Kidney glomerular epithelial cell (primary cell): ENCODE results near the gene CCSER1.
"Not testable (repeated sequence)": the region's sequence is repeated elsewhere in the genome, so short reads cannot be mapped to it uniquely, and the experiment has no call there.

Source experiments
- DNase-seq: peaks from one replicate; lab custom pipeline; 2025; lab: John Stamatoyannopoulos, UW

The CCSER1 gene

DNA sequence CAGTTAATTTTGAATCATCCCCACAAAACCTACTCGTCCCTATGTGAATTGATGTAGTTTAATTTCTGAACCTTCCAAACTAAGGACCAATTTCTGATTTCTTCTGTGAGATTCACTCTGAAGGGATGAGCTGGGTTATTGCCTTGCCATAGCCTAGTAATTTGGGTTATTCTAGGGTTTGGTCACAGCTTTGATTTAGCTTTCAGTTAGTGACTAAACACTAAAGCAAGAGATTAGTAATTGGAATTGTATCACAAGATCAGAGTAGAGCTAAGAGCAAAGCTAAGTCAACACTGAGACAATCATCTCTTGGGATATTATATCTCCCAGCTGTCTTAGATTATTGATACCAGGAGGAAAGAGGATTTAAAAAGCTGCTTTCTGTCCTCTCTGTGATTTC lies 588.0 kb downstream of the CCSER1 start:
- no peak for DNase-seq

DNA sequence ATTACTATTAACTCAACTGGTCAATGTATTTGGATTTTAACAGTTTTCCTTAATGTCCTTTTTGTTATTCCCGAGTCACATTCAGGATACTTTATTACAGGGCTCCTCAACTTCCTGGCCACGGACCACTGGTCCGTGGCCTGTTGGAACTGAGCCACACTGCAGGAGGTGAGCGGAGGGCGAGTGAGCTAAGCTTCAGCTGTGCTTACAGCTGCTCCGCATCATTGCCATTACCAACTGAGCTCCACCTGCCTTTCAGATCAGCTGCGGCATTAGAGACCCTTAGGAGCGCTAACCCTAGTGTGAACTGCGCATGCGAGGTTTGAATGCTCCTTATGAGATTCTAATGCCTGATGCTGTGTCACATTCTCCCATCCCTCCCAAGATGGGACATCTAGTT lies 591.7 kb downstream of the CCSER1 start:
- peak; percentile 69 for DNase-seq

DNA sequence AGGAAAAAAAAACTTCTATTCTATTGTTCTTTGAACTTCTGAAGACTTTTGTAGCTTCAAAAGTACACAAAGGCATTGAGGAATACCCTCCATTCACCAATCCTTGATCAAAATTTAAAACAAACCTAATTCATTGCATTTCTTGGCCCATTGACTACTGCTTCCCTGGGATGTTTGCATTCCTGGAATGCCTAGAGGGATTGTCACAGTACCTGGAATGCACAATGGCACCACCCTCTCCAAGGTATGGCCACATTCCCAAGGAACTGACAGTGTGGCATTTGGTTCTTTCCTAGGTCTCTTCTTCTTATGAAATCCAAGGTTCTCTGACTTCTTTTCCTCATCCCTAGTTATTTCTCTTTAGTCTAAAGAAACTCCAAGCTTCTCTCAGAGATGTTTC lies 600.7 kb downstream of the CCSER1 start:
- DNase-seq, result peak; percentile 72

DNA sequence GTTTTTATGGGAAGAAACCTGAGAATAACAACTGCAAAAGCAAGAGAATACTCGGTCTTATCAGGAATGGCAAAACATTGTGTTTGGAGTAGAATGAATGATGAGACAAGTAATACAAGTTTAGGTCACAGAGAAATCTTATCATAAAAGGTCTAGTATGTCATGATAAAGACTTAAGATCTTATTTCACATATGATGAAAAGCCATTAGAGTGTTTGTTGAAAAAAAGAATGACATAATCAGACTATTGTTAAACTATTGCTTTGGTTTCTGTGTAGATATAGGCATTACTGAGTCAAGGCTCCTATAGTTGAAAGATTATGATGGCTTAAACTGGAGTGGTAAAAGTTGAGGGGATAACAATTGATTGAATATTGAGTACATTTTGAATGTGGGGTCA lies 603.6 kb downstream of the CCSER1 start:
- DNase-seq, result no peak

DNA sequence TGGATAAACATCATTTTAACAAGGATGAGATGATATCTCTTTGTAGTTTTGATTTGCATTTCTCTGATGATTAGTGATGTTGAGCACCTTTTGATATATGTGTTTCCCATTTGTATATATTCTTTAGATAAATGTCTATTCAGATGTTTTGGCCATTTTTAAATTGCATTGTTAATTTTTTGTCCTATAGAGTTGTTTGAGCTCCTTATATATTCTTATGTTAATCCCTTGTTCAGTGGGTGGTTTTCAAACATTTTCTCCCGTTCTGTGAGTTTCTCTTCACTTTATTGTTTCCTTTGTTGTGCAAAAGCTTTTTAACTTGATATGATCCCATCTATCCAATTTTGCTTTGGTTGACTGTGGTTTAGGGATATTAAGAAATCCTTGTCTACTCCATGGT lies 606.0 kb downstream of the CCSER1 start:
- no peak for DNase-seq

DNA sequence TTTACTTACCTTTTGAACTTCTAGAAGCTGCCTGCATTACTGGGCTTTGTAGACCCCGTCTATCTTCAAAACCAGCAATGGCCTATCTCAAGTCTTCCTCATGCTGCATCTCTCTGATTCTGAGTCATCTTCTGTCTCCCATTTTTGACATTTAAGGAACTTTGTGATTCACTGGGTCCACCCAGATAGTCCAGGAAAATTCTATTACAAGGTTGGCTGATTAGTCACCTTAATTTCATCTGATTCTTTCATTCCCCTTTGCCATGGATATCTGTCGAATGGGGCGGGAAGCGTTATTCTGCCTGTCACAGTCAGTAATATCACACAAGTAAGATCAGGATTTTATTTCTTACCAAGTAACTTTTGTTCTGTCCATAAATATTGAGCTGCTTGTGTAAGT lies 618.0 kb downstream of the CCSER1 start:
- DNase-seq, result no peak

DNA sequence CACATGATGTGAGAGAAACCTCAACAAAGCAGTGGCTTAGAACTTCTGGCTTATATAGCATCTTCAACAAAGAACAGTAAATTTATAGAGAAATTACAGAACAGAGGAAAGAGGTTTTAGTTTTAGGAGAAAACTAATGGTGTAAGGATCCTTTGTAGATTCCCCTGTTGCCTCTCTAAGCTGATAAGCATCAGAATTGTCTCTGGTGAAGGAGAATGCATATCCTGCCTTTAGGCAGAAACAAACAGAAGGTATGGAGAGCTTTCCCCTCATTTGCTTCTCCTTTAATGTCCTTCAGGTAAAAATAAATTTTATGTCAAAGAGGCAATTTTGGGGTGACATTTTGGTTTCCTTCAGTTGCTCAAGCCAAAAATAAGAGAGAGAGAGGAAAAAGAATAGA lies 625.9 kb downstream of the CCSER1 start:
- DNase-seq, result no peak

DNA sequence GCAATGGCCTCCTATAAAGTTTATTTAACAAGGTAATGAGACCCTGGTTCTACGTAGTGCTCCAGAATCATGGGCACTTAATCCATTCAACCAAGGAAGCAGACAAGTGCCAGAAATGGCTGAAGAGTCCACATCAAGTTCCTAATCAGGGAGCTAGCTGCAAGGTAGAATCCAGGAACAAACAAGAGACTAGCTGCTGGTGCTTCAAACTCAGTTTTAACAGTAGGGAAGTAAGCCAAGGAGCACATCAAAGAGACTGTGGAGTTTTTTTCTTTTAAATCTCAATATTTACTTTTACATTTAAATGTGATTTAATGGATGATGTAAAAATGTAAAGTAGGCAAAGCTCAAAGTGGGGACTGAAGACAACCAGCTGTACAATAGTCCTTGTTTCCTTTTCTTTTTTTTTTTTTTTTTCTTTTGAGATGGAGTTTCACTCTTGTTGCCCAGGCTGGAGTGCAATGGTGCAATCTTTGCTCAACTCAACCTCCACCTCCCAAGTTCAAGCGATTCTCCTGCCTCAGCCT lies 630.4 kb downstream of the CCSER1 start:
- no peak for DNase-seq

DNA sequence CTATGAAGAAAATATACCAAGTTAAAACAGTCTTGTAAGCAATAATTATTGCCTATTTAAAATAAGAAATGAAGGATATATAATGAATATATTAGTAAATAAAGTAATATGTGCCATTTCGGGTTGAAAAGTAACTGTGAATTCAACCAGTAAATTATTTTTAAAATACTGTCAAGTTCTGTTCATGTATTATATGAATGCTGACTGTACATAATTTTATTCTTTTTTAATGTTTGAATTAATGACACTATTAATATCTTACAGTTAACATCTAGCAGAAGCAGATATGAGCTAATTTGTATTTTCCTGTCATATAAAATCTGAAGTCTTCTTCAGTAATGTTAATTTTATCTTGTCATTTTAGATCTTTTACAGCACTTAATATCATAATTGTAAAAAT lies 632.9 kb downstream of the CCSER1 start:
- no peak for DNase-seq

DNA sequence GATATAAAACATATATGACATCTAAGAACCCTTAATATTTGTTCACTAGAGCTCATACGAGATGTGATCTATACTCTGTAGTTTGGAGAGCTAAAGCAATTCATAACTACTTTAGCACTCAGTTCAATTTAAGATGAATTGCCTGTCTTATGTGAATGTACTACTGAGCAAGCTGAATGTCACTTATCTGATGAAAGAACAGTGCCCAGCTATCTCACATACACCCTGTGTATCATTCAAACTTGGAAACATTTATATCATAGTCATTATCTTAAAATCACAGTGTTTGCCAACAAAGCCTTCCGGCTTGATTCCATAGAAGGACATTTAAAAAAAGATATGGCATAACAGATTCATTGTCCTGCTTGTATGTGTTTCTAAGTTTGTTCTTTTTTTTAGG lies 639.6 kb downstream of the CCSER1 start:
- no peak for DNase-seq

DNA sequence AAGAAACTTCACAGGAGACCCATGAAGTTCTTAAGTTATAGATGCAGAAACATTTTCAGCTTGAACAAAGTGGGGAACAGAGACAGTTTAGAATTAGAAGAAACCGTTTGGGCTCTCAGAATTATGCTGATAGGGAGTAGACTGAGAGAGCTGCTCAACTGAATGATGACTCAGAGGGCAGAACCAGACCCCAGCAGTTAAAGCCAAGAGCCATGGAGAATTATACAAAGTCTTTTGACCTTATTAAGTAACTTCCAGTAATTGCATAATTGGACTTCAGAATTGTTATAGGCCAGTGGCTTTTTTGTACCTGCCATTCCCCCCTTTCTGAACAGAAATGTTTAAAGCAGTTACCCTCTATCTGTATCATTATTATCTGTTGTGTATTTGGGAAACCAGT lies 642.1 kb downstream of the CCSER1 start:
- no peak for DNase-seq

DNA sequence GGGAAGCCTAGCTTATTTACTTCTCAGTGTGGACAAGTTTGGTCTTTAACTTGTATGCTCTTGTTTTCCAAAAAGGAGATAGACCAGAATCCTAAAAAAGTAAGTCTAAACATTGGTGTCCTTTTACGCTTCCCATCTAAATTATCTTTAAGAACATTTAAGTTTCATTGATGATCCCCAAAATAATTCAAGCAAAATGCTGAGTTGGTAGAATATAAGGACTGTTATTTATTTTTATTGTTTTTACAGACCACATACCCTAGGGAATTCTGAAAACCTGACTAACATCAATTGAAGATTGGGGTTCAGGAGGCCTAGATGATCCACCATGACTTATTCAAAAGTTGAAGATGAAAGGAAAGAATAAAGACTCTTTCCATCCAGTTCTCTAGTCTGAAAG lies 653.0 kb downstream of the CCSER1 start:
- no peak for DNase-seq

DNA sequence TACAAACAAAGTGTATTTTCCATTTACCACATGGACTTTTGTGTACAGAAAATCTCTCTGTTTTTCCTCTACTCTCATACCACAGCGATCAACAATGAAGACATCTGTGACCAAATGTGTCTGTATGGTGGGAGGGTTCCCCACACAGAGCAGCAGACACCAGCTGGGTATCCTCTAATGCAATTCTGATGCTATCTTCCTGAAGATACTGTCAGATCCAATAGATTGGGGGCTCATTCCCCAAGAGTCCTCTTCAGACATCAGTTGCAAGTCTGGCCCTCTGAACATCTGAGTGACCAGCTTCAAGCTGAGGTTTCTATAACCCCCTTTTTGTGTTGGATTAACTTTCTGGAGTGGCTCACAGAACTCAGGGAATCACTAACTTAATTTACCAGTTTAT lies 659.4 kb downstream of the CCSER1 start:
- DNase-seq, result no peak

DNA sequence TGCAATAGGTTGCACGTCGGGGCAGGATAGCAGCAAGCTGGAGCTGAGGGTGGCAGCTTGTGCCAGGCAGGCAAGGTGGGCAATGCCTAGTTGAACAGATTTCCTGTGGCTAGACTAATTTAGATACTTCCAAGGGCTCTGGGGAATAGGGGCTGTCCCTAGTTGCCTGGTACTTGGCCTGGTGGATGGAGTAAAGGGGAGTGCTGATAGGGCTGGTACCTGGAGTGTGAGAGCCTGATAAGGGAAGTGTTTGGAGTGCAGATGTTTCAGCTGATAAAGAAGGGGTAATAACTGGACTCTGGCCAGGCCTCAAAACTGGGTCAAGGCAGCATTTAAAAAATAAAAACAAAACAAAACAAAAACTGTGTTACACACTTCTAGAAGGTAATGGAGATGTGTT lies 665.5 kb downstream of the CCSER1 start:
- DNase-seq, result no peak

DNA sequence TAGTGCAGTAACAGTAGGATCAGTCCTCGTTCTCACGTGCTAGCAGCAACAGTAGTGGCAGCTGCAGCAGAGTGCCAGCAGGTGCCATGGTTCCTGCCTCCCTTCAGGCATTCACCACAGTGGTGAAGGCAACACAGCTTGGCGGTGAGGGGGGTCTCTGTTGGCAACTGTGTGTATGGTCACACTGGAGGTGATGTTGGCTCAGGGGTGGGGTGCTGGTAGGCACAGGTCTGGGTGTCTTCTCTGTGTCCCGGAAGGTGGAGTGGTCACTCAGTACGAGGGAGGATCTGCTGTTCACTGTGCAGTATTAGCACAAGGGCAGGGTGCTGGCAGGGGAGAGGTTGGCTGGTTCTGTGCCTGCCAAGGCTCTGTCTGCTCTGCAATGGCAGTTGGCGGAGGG lies 671.8 kb downstream of the CCSER1 start:
- no peak for DNase-seq

DNA sequence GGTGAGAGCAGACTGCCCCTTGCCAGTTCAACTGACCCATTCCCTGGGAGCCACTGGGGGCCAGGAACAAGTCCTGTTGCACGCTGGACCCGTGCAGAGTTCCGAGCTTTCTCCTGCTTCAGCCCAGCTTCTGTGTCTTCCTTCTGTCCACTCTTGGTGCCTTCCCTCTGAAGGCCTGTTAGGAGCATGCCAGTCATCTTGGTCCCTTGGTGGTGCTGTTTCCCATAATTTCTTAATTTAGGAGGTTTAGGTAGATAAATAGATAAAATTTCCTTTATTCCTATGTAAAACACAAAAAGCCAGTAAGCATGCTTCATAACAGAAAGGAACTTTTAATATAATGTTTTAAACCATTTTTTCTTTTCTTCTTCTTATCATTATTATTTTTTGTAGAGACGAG lies 672.7 kb downstream of the CCSER1 start:
- DNase-seq, result no peak

DNA sequence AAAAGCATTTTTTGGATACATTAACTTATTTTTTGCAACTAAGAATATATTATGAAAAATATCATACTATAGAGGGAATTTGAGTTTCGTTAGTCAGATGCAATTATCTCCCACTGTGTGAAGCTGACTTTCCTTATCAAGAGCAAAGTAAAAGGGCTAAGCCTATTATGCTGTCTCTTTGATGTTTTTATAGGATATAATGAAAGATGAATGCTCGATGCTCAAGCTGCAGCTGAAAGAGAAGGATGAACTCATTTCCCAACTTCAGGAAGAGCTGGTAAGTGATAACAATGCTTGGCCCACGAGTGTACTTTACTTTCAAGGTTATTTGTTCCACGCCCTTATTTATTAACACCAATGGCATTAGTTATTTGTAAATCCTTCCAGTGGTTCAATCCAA lies 688.4 kb downstream of the CCSER1 start:
- no peak for DNase-seq

DNA sequence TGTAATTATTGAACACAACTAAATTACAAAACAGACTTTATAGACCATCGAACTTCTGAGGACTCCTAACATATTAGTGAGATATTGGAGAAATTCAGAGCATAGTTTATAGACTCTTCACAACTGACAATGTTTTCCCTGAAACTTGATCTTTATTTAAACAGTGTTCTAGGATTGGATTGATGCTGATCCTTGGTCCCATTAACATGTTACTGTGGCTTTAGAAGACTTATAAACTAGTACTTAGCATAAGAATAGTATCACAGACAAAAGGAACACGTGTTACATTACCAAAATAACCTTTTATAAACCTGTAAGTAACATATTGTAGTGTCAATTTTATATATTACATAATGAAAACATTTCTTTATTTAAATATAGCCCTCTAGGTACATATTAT lies 689.6 kb downstream of the CCSER1 start:
- DNase-seq, result no peak

DNA sequence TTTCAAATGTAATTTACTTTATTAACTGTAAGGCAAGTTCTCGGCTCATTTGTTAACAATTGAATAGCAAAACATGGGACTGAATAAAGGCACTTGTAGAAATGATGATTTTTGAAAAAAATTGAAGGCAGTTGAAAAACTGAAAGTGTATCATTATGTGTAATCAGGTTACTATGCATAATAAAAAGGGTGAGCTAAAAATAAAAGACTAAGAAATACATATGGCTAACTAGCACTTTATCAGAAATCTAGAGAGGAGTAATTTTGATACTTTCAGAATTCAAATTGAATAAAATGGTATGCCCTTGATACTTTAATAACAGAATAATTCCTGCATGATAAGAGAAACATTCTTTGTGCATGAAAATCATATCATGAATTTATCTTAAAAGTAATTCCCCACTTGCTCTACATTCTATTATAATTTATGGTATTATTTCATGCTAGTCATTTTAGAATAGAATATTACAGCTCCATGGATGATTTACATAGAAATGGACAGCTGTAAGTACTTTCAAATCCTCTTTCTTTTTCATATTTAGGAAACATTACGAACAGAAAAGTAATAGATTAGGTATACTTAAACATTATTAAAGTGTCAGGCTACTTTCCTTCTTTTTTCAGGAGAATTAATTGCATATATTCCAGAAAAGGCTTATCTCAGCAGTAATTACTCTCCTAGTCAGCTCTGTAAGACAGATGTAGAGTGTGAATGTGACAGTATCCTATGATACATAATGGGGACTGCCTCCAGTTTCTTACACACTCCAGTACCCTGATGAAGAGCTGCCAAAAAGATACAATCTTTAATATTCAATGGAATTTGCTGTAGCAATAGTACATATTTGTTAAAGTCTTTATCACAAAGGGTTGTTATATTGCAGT lies 697.3 kb downstream of the CCSER1 start:
- DNase-seq, result no peak

DNA sequence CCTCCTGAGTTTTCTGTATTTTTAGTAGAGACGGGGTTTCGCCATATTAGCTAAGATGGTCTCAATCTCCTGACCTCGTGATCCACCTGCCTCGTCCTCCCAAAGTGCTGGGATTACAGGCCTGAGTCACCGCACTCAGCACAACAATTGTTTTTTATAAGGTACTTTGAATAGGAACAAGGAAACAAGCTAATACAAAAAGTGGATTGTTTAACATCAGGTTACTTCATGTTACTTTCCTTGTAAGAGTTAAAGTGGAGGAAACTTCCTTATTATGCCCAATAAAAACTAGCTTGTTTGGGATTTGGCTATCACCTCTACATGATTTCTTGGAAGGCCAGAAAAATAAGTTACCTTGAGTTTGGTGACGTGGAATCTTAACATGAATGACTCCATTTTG lies 698.7 kb downstream of the CCSER1 start:
- no peak for DNase-seq

DNA sequence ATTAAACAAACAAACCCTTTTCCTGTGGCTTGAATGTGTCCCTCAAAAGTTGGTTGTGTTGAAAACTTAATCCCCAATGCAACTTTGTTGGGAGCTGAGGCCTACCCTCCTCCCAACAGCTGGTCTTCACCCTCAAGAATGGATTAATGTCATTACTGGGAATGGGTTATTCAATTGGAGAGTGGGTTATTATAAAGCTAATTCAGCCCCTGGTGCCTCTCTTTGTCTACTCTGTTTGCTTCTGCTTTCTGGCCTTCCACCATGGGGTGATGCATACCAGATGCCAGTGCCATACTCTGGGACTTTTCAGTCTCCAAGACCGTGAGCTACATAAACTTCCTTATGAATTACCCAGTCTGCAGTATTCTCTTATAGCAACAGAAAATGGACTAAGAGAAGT lies 706.5 kb downstream of the CCSER1 start:
- no peak for DNase-seq

DNA sequence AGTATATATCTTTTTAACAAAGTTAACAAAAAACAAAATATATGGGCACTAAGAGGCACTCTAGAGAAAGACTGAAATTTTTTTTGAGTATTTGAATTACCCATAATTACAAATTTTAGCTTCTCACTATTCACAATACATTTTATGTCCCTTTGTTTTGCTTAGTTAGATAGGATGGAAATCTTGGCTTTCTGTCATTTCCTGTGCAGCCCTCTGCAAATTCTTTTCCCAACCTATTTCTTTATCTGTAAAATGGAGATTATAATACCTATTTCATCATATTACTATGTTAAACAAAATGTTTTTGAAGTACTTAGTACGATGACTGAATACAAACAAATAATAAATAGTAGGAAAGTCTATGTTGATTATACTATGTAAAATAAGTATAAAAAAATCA lies 710.0 kb downstream of the CCSER1 start:
- no peak for DNase-seq

DNA sequence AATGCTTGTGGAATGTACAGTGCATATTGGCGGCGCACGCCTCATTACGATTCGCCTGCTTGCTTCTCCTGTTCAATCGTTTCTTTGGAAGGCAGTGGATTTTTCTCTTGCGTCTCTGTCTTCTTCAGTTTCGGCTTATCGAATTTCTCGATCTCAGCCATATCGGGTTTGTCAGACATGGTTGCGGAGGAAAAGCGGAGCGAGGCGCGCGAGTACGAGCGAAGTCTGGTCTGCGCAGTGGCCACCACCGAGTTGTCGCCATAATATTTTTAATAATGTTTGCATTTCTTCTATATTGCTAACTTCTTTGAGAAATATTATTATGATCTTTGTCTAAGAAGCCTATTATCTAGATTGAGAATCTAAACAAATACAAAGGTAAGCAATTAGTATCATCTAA lies 711.7 kb downstream of the CCSER1 start:
- DNase-seq, result not testable (repeated sequence)

DNA sequence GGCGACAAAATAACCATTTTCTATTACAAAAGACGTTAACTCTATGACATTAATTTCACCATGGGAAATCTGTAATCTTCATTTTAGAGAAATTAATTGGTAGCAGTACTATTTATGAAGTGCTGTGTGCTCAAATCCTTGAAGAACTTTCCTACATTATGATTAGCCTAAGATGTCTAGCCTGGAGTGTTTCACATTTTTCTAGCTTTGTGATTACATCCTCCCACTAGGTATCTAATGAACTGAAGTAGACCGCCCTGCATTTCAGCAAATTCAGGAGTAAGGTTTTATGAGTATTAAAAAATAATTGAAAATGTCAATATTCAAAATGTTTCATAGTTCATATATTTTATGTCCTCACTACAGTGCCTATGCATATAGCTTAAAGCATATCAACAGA lies 713.1 kb downstream of the CCSER1 start:
- no peak for DNase-seq
